Measurements from ENCODE around the gene ALX4. TPM values are rescaled to one million over a fixed set of nuclear protein-coding genes. Genes with fewer than 3 reads are reported as not detected.

Gene ALX4
- total RNA-seq, 3 donors from 2014 or later (not counting 1 experiment from before 2014, with no cell fraction given), result not detected

DNA sequence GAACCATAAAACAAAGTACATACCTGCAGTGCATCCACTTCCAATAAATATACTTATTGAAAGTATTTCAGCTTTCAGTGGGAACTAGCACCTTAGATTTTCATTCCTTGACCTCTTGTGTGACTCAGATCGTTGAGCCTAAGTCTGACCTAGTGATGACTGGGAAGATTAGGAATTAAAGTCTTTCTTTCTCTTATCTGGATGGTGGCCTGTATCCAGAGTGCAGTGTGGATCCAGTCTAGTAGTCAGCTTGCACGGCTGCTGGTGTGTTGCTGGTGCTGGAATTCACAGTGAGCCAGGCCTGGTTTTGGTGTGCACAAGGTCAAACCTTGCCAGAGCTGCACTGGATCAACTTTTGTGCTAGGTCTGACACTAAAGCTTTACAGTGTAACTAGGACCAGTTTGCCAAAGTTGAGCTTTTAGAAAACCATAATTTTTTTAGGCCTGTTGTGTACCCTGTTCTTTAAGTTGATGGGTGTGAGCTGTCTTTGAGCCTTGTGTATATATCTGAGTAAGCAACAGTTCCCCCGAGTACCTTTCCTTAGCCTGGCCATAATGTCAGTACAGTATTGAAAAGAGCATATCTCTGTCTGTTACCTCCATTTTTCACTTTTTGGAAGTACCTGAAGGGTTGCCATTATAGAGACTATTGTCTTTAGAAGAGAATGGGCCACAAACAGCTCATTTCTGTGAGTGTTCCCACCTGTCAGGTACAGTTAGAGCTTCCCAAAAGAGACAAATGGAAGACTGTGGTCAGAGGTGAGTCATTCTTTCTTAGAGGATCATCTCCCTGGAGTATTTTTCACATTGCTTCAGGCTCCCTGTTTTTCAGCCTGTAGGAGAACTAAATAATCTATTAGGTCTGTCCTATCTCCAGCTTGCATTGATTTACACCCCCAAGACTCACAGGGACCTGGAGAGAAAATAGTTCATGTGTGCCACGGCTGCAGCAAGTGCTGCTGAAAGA, 89.8 kb downstream of the ALX4 start:
- WGBS (ENCODE audit: insufficient coverage), result 97% methylated on average over 4 of the region's 4 CpGs
- intact Hi-C loops (cut with micrococcal nuclease), result no loop called here
- H3K27ac ChIP-seq (ENCODE audit: low read length), result no peak overlapping the region
- Mint-ChIP-seq H3K4me3 (no peak overlapping the region), H3K36me3 (no peaks in the 10 kb centered on the region), H3K9me3 (no peaks in the 10 kb centered on the region), H3K27me3 (ENCODE audit: low read depth in 2 of 2) (no peaks in the 10 kb centered on the region), H3K4me1 (peaks cover 19 to 21% of the 10 kb centered on the region in 2 donors), H3K27ac (no peak overlapping the region)
- TF ChIP-seq, protein P1, sequence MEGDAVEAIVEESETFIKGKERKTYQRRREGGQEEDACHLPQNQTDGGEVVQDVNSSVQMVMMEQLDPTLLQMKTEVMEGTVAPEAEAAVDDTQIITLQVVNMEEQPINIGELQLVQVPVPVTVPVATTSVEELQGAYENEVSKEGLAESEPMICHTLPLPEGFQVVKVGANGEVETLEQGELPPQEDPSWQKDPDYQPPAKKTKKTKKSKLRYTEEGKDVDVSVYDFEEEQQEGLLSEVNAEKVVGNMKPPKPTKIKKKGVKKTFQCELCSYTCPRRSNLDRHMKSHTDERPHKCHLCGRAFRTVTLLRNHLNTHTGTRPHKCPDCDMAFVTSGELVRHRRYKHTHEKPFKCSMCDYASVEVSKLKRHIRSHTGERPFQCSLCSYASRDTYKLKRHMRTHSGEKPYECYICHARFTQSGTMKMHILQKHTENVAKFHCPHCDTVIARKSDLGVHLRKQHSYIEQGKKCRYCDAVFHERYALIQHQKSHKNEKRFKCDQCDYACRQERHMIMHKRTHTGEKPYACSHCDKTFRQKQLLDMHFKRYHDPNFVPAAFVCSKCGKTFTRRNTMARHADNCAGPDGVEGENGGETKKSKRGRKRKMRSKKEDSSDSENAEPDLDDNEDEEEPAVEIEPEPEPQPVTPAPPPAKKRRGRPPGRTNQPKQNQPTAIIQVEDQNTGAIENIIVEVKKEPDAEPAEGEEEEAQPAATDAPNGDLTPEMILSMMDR (IDR thresholded peaks at IDR 0.05), result no peak
- H3K9me3 ChIP-seq (ENCODE audit: control insufficient read depth, insufficient read depth, low read length), result no peaks in the 10 kb centered on the region
- H3K4me3 ChIP-seq (ENCODE audit: low read length), result no peak overlapping the region
- ATAC-seq, result no peak
- DNase-seq, result no peak
- H3K4me1 ChIP-seq (ENCODE audit: control insufficient read depth, insufficient read depth, low read length), result no peaks in the 10 kb centered on the region
- no peaks in the 10 kb centered on the region for H3K27me3 ChIP-seq (ENCODE audit: control insufficient read depth, insufficient read depth, low read length)
- no peaks in the 10 kb centered on the region for H3K36me3 ChIP-seq (ENCODE audit: control insufficient read depth, insufficient read depth, low read length)

DNA sequence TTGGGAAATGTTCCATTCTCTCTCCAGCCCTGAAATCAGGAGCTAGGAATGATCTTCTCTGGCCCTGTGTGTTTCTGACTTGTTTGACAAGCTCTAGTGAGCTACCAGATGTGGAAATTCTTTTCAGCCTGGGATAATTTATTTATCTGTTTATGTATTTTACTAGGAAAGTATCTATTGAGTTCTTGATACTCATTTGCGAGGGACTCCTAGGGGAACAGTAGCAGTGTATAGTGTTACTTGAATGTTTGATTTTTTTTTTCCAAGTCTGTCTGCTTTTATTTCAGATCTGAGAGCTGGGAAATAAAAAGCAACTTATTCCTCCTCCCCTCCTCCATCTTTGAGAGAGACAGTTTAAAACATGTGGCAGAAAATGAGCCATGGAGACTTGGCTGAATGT, 92.5 kb downstream of the ALX4 start:
- intact Hi-C loops (cut with micrococcal nuclease), result no loop called here
- Mint-ChIP-seq H3K27me3 (ENCODE audit: low read depth in 2 of 2) (no peaks in the 10 kb centered on the region), H3K36me3 (no peaks in the 10 kb centered on the region), H3K27ac (no peak overlapping the region), H3K9me3 (no peaks in the 10 kb centered on the region), H3K4me3 (no peak overlapping the region), H3K4me1 (peaks cover 19 to 20% of the 10 kb centered on the region in 2 donors)
- no peak for ATAC-seq
- no peaks in the 10 kb centered on the region for H3K9me3 ChIP-seq (ENCODE audit: control insufficient read depth, insufficient read depth, low read length)
- H3K27me3 ChIP-seq (ENCODE audit: control insufficient read depth, insufficient read depth, low read length), result no peaks in the 10 kb centered on the region
- H3K4me1 ChIP-seq (ENCODE audit: control insufficient read depth, insufficient read depth, low read length), result no peaks in the 10 kb centered on the region
- no peak overlapping the region for H3K27ac ChIP-seq (ENCODE audit: low read length)
- WGBS (ENCODE audit: insufficient coverage), result 100% methylated on average over 1 of the region's 1 CpG
- no peak overlapping the region for H3K4me3 ChIP-seq (ENCODE audit: low read length)
- DNase-seq, result no peak
- TF ChIP-seq, protein P1 (IDR thresholded peaks at IDR 0.05), result no peak
- no peaks in the 10 kb centered on the region for H3K36me3 ChIP-seq (ENCODE audit: control insufficient read depth, insufficient read depth, low read length)

DNA sequence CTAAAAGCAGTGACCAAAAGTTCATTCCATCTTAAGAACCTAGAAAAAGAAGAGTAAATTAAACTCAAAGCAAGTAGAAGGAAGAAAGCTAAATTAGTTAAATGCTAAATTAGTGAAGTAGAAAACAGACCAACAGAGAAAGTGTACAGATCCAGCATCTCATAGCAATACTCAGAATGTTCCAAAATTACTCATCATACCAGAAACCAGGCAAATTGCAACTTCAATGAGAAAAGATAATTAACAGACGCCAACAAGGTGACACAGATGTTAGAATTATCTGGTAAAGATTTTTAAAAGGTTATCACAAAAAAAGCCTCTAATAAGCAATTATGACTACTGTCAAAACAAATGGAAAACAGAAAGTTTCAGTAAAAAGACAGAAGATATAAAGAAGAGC, 96.8 kb downstream of the ALX4 start:
- TF ChIP-seq, protein P1 (IDR thresholded peaks at IDR 0.05), result no peak
- no peak overlapping the region for H3K27ac ChIP-seq (ENCODE audit: low read length)
- no CpG with 5 or more reads among the region's 1 CpG for WGBS (ENCODE audit: insufficient coverage)
- Mint-ChIP-seq H3K4me1 (peaks cover 4 to 15% of the 10 kb centered on the region in 2 donors), H3K9me3 (peaks cover 0 to 2% of the 10 kb centered on the region in 2 donors), H3K27me3 (ENCODE audit: low read depth in 2 of 2) (no peaks in the 10 kb centered on the region), H3K27ac (no peak overlapping the region), H3K36me3 (peaks cover 17% of the 10 kb centered on the region), H3K4me3 (no peak overlapping the region)
- peaks cover 6% of the 10 kb centered on the region for H3K36me3 ChIP-seq (ENCODE audit: control insufficient read depth, insufficient read depth, low read length)
- intact Hi-C loops (cut with micrococcal nuclease), result no loop called here
- H3K9me3 ChIP-seq (ENCODE audit: control insufficient read depth, insufficient read depth, low read length), result peaks cover 3% of the 10 kb centered on the region
- no peaks in the 10 kb centered on the region for H3K4me1 ChIP-seq (ENCODE audit: control insufficient read depth, insufficient read depth, low read length)
- DNase-seq (no peak), ATAC-seq (no peak)
- H3K27me3 ChIP-seq (ENCODE audit: control insufficient read depth, insufficient read depth, low read length), result no peaks in the 10 kb centered on the region
- H3K4me3 ChIP-seq (ENCODE audit: low read length), result no peak overlapping the region
